Right lobe of liver (tissue), 6 donors: Measurements from ENCODE around the gene PLA2G4D. TPM values are rescaled to one million over a fixed set of nuclear protein-coding genes. Genes with fewer than 3 reads are reported as not detected.
A peak's percentile ranks its signal among the peaks of the same experiment; 100 is the strongest.

Source experiments
- ATAC-seq, 4 donors: fragments of 200-7000 bp; cut with Tn5 transposase; one replicate each; pipeline ENCODE4 v1.9.1; 2020; ENCODE audit warnings: mild to moderate bottlenecking in 4 of 4, moderate library complexity in 4 of 4
- DNase-seq, 3 donors: peaks; one replicate each; pipeline ENCODE4 v3.0.0-alpha.2; 2020
- H3K27ac ChIP-seq, 3 donors: fragments of 200-600 bp; one replicate each; pipeline ENCODE4 v1.8.0; 2022
- H3K27me3 ChIP-seq, 2 donors: fragments of 200-600 bp; one replicate each; pipeline ENCODE4 v1.8.0; 2022
- H3K36me3 ChIP-seq, 4 donors: fragments of 200-600 bp; sonication (generic) in 1 of 4; one replicate each; pipeline versions ENCODE4 v1.5.1 to v1.8.0; 2017 to 2022; ENCODE audit warnings: control low read depth in 1 of 4
- H3K4me1 ChIP-seq, 4 donors: fragments of 200-600 bp; sonication (generic) in 1 of 4; one replicate each; pipeline versions ENCODE4 v1.5.1 to v1.8.0; 2017 to 2022; ENCODE audit warnings: control low read depth in 1 of 4
- H3K4me3 ChIP-seq, 3 donors: fragments of 200-600 bp; one replicate each; pipeline ENCODE4 v1.8.0; 2022
- H3K9me3 ChIP-seq, 4 donors: fragments of 200-600 bp; sonication (generic) in 1 of 4; one replicate each; pipeline versions ENCODE4 v1.5.1 to v1.8.0; 2017 to 2022; ENCODE audit warnings: control low read depth in 1 of 4
- CTCF ChIP-seq, 4 donors: fragments of 200-600 bp in 3 of 4; fragments of 450-650 bp in 1 of 4; IDR thresholded peaks; one replicate each; pipeline versions ENCODE4 v1.5.1 to v1.8.0; 2016 to 2022; ENCODE audit warnings: antibody characterized with exemption in 4 of 4, mild to moderate bottlenecking in 2 of 4
- POLR2A ChIP-seq: fragments of 450-650 bp; IDR thresholded peaks from one replicate; pipeline ENCODE4 v1.6.1; 2017; ENCODE audit warnings: antibody characterized with exemption, mild to moderate bottlenecking
- WGBS: methylation state at CpG from one replicate; pipeline ENCODE4 v1.1.6; 2018; ENCODE audit warnings: low coverage, low lambda C conversion rate; ENCODE audit not compliant: insufficient coverage; ENCODE audit errors: missing lambda C conversion rate; 5-methylcytosine and 5-hydroxymethylcytosine counted together
- intact Hi-C, 2 donors: fragments of 100-400 bp; cut with DNase I; formaldehyde crosslinking; loops; one replicate each; pipeline versions ENCODE4 v1.11.2 to v1.14.1; 2022
- long read RNA-seq: library from polyadenylated mRNA; unstranded; transcript quantifications from one replicate; pipeline ENCODE4 v2.0.0, GENCODE V29; 2019
- total RNA-seq, 6 experiments: library from RNA; depleted of rRNA in 2 of 6; stranded (reverse); fragments of >200 nt in 2 of 6; fragmentation: NEBNext Ultra II Directional in 3 of 6; extraction: Animal tissue kit (Norgen Biotek cat#: 25700) in 3 of 6; gene quantifications; one replicate each; pipeline versions ENCODE4 v1.1.0 to v1.2.4, GENCODE V29; 2016 to 2023
- donor health status: DM: no; HTN: yes; CAD: no.
- donor health status: DM: no; HTN: no; CAD: no.
- donor health status: DM: no; HTN: no; CAD: no.
- donor health status: DM: no; HTN: yes; CAD: no.
- donor health status: DM: no; HTN: yes; CAD: no.

PLA2G4D gene, protein sequence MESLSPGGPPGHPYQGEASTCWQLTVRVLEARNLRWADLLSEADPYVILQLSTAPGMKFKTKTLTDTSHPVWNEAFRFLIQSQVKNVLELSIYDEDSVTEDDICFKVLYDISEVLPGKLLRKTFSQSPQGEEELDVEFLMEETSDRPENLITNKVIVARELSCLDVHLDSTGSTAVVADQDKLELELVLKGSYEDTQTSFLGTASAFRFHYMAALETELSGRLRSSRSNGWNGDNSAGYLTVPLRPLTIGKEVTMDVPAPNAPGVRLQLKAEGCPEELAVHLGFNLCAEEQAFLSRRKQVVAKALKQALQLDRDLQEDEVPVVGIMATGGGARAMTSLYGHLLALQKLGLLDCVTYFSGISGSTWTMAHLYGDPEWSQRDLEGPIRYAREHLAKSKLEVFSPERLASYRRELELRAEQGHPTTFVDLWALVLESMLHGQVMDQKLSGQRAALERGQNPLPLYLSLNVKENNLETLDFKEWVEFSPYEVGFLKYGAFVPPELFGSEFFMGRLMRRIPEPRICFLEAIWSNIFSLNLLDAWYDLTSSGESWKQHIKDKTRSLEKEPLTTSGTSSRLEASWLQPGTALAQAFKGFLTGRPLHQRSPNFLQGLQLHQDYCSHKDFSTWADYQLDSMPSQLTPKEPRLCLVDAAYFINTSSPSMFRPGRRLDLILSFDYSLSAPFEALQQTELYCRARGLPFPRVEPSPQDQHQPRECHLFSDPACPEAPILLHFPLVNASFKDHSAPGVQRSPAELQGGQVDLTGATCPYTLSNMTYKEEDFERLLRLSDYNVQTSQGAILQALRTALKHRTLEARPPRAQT
- not detected for total RNA-seq
- long read RNA-seq, result 0 reads

GRCh38 chr15:42094512-42094963 is at the start of gene PLA2G4D:
PLA2G4D (minus strand) TSS chr15:42094562; CDS start chr15:42094459, 103 bp downstream.
- H3K9me3 ChIP-seq, result no peaks in the 10 kb centered on the region
- intact Hi-C loops, result no loop called here
- H3K4me1 ChIP-seq, result no peaks in the 10 kb centered on the region
- no CpG with 5 or more reads among the region's 6 CpGs for WGBS
- no peak within 1 kb of the TSS for H3K27ac ChIP-seq
- no peak within 1 kb of the TSS for H3K4me3 ChIP-seq
- DNase-seq, result no peak
- ATAC-seq, result peak in 1 of 4 donors; percentile 37
- no peaks in the 10 kb centered on the region for H3K36me3 ChIP-seq
- no peak for TF ChIP-seq POLR2A
- no peak for TF ChIP-seq CTCF (IDR thresholded peaks at IDR 0.05)
- no peaks in the 10 kb centered on the region for H3K27me3 ChIP-seq

- Histone ChIP-seq H3K9me3 (no peaks in the 10 kb centered on the region), H3K4me1 (no peaks in the 10 kb centered on the region), H3K27ac (no peak overlapping the region), H3K36me3 (no peaks in the 10 kb centered on the region), H3K4me3 (no peak overlapping the region), H3K27me3 (no peaks in the 10 kb centered on the region)
- TF ChIP-seq POLR2A (no peak), CTCF (IDR thresholded peaks at IDR 0.05) (no peak)
- intact Hi-C loops, result no loop called here
- WGBS, result 71% methylated on average over 2 of the region's 4 CpGs
- DNase-seq, result peak in 1 of 3 donors; percentile 18
- ATAC-seq, result no peak
Observed at GRCh38 chr15:42143356-42143755, 49.0 kb upstream of the PLA2G4D start.

GRCh38 chr15:42141795-42142667 is 47.7 kb upstream of the PLA2G4D start:
- intact Hi-C loops, result no loop called here
- TF ChIP-seq POLR2A, result no peak
- no peak for TF ChIP-seq CTCF (IDR thresholded peaks at IDR 0.05)
- DNase-seq (peak in 1 of 3 donors; percentile 30), ATAC-seq (no peak)
- Histone ChIP-seq H3K4me3 (no peak overlapping the region), H3K4me1 (no peaks in the 10 kb centered on the region), H3K36me3 (no peaks in the 10 kb centered on the region), H3K27ac (no peak overlapping the region), H3K27me3 (no peaks in the 10 kb centered on the region), H3K9me3 (no peaks in the 10 kb centered on the region)
- WGBS, result 50% methylated on average over 3 of the region's 21 CpGs

- H3K27ac ChIP-seq, result no peak overlapping the region
- DNase-seq (peak in 1 of 3 donors; percentile 22), ATAC-seq (no peak)
- WGBS, result 73% methylated on average over 6 of the region's 7 CpGs
- no peaks in the 10 kb centered on the region for H3K27me3 ChIP-seq
- no peak overlapping the region for H3K4me3 ChIP-seq
- no peaks in the 10 kb centered on the region for H3K9me3 ChIP-seq
- H3K36me3 ChIP-seq, result no peaks in the 10 kb centered on the region
- intact Hi-C loops, result no loop called here
- TF ChIP-seq POLR2A (no peak), CTCF (IDR thresholded peaks at IDR 0.05) (no peak)
- H3K4me1 ChIP-seq, result no peaks in the 10 kb centered on the region
Observed at GRCh38 chr15:42141246-42141645, 46.9 kb upstream of the PLA2G4D start.
